HG03103 (cell line): ENCODE results near the gene FRK.

Source experiments
- ATAC-seq: cut with Tn5 transposase; IDR thresholded peaks from one replicate; pipeline ENCODE4 v1.9.1; 2021; ENCODE audit warnings: low read depth; ENCODE audit not compliant: unreplicated experiment

The FRK gene

DNA sequence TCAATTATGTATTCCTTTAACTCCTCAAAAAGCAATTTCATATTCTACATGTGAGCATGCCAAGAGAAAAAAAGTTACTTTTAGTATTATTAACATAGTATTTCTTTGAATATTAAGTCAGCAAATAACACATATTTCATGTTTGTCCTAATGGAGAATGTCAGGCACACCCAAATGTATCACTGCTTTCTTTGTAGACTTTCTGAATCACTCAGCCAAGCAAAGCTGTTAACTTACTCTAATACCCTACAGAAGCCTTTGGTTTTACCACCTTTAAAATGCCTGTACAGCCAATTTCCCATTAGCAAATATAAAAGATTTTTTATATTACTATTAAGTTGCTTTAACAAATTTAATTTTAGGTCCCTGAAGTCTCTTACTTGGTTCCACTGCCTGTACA is 23.8 kb downstream of the FRK start:
- ATAC-seq = no peak

DNA sequence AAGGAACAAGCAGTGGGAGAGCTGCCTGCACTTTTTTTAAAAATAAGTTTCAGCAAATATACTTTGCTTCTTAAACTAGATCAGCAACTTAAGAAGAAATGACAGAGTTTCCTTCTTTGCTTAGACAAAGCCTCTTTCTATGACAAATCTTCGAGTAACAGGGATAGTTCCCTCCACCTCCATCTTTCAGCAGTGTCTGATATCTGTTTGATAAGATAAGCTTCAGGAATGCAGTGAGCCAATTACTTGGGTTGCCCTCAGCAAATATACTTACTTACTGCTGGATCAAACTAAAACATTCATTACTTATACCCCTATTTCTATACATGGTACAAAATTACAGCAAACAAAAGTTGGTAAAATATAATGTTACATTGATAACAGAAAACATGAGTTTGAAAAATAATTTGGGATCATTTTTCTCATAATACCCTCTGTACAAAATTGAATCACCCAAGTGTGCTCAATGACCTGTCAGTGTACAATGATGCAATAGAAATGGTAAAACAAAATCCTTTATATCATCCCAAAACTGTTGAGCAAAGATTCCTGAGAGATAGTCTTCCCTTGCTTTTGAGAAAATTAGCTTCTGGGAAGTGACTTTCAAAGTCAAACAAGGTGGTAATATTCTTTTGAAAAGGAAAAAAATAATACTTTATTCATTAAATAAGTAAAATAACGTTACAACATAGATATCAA is 24.5 kb downstream of the FRK start:
- no peak for ATAC-seq

GRCh38 chr6:116035616-116036015 is 25.1 kb downstream of the FRK start:
- ATAC-seq = no peak

- no peak for ATAC-seq
Observed at GRCh38 chr6:116034327-116034726, 26.4 kb downstream of the FRK start.

DNA sequence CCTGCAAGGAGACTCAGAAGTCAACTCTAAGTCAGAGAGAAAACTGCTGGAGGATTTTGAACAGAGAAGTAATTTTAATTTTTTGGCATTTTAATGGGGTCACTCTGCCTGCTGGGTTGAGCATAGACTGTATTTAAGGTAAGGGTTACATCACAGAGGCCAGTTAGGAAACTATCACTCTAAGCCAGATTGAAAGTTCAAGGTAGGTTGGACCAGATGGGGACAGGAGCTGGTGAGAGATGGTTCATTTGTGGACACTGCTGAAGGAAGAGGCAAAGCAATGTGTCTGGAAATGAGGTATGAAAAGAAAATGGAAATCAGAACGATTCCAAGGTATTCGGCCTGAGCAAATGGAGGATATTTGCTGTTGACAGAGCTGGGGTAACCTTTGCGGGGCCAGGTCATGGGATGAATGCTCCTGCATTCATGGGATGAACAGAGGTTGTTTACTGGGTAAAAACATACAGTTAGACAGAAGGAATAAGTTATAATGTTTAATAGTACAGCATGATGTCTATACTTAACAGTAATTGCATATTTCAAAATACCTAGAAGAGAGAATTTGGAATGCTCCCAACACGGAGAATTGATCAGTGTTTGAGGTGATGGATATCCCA is 26.9 kb downstream of the FRK start:
- ATAC-seq = no peak

- ATAC-seq = no peak
Observed at GRCh38 chr6:116030770-116031169, 29.9 kb downstream of the FRK start.

GRCh38 chr6:116029535-116029934 is 31.2 kb downstream of the FRK start:
- no peak for ATAC-seq

DNA sequence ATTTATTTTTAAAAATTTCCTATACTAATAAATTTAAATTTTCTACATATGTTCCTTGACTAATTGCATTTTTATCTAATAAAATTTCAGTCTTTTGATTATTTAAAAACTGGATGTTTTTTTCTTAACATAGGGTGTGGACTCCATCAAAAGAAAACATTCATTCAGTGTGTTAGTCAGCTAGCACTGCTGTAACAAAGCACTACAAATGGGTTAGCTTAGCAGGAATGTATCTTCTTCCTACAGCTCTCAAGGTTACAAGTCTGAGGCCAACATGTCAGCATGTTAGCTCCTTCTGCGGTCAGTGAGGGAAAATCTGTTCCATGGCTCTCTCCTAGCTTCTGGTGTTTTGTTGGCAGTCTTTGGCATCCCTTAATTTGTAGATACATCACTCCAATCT is 32.5 kb downstream of the FRK start:
- ATAC-seq = no peak

DNA sequence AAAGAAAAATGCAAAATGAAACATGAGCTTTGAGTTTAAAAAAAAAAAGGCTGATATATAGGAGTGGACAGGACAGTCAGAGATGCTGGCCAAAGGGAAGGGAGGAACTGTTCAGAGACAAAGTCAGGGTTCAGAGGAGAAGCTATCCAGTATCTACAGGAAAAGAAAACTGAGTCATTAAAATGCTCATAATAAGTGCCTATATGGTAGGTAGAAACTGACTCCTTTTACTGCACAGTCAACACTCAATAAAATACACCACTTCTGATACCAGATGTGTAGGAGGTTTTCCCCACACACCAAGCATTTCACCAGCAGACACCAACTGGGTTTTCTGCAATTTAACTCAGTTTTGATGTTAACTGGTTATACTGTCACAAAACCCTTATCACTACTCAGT is 32.9 kb downstream of the FRK start:
- ATAC-seq = peak; percentile 53

DNA sequence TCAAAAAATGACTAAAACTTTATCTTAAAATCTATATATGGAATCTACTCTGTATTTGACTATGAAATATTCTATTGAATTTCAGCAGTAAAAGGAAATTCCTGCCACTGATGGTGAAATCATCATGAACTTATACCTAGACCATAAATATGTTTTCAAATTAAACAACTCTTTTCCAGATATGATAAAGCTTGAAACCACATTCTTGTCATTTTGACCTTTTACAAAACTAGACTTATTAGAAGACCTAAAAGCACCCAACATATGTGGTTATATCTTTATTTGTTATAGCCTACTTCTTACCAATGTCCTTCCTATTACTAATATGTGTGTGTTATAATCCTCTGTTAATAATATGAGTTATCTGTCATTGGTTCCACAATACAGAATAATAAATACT is 35.3 kb downstream of the FRK start:
- no peak for ATAC-seq

- no peak for ATAC-seq
Observed at GRCh38 chr6:116022841-116023445, 37.7 kb downstream of the FRK start.

DNA sequence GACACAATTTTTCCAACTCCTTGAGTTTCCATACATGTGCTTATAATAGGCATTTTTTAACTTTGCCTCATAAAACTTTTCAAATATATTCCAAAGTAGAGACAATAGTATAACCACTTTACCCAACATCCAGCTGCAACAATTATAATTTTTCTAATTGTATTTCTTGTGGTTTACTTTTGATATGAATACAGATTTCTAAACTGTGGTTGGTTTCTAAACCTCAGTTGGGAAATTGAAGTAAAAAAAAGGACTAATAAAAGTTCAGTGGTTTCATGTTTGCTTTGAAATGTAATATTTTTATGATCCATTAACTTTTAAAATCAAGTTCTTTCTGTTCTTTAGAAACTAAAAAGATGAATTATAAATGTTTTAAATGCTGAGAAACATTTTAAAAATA is 40.0 kb downstream of the FRK start:
- no peak for ATAC-seq

DNA sequence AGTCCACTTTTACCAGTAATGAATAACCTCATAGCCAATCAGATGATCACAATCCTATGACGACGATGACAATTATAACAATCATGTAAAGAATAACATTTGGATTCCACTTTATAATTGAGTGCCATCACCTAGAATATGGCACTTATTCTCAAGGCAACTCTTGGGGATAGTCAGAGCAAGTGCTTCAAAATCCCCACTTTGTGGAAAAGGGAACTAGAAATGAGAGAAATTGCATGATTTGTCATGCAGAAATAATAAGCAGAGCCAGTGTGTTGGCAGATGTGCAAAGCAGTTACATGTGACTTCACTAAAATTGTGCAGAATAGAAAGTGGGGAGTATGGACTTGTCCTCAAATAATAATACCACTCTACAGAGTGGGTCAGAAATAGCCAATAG is 41.3 kb downstream of the FRK start:
- ATAC-seq = peak; percentile 77

DNA sequence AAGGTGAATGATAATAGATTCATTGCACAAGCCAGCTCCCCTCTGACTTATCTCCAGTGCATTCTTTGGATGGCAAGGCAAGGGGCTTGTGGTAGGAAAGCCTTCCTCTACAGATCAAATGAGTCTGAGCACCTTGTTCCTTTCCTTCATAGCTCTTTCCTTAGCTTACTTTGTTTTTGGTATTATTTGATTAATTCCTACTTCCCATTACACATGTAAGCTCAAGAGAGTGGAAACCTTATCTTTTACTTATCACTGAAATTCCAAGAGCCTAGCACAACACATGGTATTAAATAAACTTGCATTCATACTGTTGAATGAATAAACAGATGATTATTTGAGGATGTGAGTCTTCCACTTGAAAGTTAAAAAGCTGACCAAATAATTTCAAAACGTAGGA is 41.7 kb downstream of the FRK start:
- no peak for ATAC-seq

DNA sequence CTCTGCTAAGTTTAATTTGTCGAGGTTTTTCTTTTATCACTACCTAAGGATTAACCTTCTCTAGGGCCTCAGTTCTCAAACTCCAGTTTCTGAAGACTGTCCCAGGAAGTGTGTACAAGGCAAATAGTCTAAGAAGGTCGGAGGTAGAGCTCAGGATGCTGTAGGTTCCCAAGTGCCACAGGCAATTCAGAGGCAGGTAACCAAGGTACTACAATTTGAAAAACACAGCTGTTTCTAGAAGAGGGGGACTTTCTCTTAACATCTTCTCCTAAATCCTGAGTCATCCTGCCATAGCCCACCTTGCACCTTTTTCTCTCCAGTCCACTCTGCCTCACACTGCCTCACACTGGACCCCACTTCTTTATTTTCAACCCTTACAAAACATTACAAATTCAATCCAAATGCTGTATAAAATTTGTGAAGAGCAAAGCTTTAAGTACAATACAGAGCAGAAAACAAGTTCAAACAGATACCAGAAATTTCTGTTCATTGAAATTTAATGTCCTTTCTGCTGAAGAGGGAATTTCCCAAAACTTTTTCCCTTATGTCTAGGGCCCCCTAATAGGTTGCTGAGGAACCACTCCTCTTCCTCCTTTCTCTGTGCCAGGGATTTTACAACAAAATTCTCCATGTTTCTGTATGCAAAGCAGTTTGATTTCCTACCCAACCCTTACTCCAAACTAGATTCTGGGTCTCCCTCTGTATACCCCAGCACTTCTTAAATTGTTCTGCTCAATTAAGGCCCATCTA is 43.0 kb downstream of the FRK start:
- ATAC-seq = no peak

DNA sequence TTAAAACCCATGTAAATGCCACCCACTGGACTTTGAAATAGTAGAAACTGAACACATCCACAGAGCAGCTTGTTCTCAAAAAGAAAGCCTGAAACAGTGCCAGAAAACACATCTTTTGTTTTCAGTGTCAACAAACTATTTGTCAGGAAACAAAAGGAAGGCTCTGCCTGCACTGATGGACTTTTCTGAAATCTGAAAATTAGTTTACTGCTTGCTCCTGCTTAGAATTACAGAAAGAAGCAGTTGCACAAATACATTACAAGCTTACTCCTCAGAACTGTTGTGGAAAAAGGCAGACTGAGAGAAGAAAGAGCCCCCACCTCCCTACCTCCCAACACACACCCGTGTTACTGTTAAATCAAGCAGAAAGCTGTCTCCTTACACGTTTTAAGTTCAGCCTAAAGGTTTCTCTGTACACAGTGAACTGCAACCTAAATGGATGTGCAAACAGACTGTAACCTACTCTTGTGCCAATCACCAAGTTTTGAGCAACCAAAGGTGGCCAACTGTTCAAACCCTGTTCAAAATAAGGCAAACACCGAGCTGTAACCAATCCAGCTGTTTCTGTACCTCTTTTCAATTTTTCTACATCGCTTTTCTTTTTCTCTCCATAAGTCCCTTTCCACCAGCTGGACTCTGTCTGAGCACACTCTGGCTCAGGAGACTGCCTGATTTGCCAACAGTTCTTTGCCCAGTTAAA is 43.7 kb downstream of the FRK start:
- no peak for ATAC-seq

- ATAC-seq = no peak
Observed at GRCh38 chr6:116015983-116016382, 44.7 kb downstream of the FRK start.

GRCh38 chr6:116015561-116015960 is 45.1 kb downstream of the FRK start:
- no peak for ATAC-seq

DNA sequence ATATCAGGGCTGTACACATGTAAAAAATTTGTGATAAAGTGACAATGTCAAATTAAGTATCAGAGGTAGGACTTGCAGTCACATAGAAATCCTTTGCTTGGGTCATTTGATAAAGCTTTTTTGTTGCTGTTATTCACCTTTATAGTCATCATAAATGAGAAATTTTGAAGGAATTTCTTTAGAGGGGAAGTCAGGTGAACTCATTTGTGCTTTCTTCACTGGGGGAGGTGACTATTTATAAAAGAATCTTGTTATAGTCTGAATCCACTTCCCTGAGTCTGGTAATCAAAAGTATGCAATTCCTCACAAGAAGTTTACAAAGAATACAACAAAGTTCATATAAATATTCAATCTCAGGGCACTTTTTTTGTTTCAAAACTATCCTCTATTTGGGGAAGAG is 47.7 kb downstream of the FRK start:
- ATAC-seq = no peak

GRCh38 chr6:116012471-116012949 is 48.2 kb downstream of the FRK start:
- no peak for ATAC-seq

DNA sequence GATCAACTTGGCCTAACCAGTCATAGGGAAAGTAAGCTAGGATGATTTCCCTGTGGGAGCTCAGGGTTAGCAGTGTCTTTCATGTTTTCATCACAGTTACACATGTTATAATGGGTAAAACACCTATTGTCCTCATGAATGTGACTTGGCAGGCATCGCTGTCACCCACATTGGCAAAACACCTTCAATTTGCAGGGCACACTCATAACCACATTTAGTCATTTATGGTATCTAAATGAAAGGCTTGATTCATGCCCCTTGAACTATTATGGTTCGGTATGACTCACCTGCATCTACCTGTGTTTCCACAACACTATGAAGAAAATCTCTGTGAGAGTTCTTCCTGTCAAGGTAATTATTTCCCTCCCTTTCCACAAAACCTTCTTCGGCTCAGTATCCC is 49.2 kb downstream of the FRK start:
- peak; percentile 32 for ATAC-seq
